SK-N-SH treated with all-trans-retinoic acid at 6 μM for 48 hours (cell line): ENCODE measurements around the gene CYP46A1.

Source experiments
- CSDC2 ChIP-seq: fragments of 250-450 bp; sonication (Bioruptor Pico); IDR thresholded peaks from 2 replicates; pipeline ENCODE4 v1.5.0; 2020; ENCODE audit warnings: mild to moderate bottlenecking, moderate library complexity
- SNAI2 ChIP-seq: fragments of 250-450 bp; sonication (Bioruptor Pico); IDR thresholded peaks from 2 replicates; pipeline ENCODE4 v1.5.0; 2020; ENCODE audit warnings: mild to moderate bottlenecking, moderate library complexity
- ZNF565 ChIP-seq: fragments of 450-650 bp; formaldehyde crosslinking; conservative IDR thresholded peaks from 2 replicates; pipeline ENCODE4 v1.5.0; 2020; ENCODE audit warnings: low read depth, mild to moderate bottlenecking, moderate library complexity
- TF ChIP-seq, protein P1 (sequence below): fragments of 250-450 bp; sonication (Bioruptor Pico); IDR thresholded peaks from 2 replicates; pipeline ENCODE4 v1.8.0; 2020; ENCODE audit warnings: mild to moderate bottlenecking, moderate library complexity, borderline replicate concordance

DNA sequence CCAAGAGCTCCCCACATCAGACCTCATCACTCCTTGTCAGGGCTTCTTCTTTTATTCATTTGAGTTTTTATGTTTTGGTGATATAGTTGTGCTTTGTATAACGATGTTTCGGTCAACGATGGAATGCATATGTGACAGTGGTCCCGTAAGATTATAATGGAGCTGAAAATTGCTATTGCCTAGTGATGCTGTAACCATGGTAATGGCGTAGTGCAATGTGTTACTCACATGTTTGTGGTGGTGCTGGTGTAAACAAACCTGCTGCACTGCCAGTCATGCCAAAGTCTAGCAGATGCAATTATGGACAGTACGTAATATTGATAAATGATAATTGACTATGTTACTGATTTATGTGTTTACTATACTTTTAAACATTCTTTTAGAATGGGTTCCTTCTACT lies 16.3 kb downstream of the CYP46A1 start:
- TF ChIP-seq, protein P1, sequence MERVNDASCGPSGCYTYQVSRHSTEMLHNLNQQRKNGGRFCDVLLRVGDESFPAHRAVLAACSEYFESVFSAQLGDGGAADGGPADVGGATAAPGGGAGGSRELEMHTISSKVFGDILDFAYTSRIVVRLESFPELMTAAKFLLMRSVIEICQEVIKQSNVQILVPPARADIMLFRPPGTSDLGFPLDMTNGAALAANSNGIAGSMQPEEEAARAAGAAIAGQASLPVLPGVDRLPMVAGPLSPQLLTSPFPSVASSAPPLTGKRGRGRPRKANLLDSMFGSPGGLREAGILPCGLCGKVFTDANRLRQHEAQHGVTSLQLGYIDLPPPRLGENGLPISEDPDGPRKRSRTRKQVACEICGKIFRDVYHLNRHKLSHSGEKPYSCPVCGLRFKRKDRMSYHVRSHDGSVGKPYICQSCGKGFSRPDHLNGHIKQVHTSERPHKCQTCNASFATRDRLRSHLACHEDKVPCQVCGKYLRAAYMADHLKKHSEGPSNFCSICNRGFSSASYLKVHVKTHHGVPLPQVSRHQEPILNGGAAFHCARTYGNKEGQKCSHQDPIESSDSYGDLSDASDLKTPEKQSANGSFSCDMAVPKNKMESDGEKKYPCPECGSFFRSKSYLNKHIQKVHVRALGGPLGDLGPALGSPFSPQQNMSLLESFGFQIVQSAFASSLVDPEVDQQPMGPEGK (CRISPR knock-in tag): no peak
- TF ChIP-seq ZNF565 (CRISPR knock-in tag) (no peak), CSDC2 (no peak), SNAI2 (CRISPR knock-in tag) (no peak)
